GM18517 (cell line): Measurements from ENCODE around the gene ANKS6.
"Not testable (repeated sequence)": the region's sequence is repeated elsewhere in the genome, so short reads cannot be mapped to it uniquely, and the experiment has no call there.

ENCODE experiments used
- ATAC-seq: cut with Tn5 transposase; IDR thresholded peaks from one replicate; pipeline ENCODE4 v1.9.1; 2021; ENCODE audit warnings: mild to moderate bottlenecking, moderate library complexity; ENCODE audit not compliant: unreplicated experiment

ANKS6 gene

GRCh38 chr9:98708103-98708932 is 88.0 kb downstream of the ANKS6 start:
- ATAC-seq: no peak

- ATAC-seq: no peak
These were observed 88.9 kb downstream of the ANKS6 start for GRCh38 chr9:98707166-98708102.

GRCh38 chr9:98706651-98707165 is 89.6 kb downstream of the ANKS6 start:
- no peak for ATAC-seq

GRCh38 chr9:98702835-98703380 is 93.4 kb downstream of the ANKS6 start:
- no peak for ATAC-seq

- no peak for ATAC-seq
These were observed 94.0 kb downstream of the ANKS6 start for GRCh38 chr9:98702340-98702739.

- no peak for ATAC-seq
These were observed 94.8 kb downstream of the ANKS6 start for GRCh38 chr9:98701576-98701975.

GRCh38 chr9:98700801-98701200 is 95.6 kb downstream of the ANKS6 start:
- ATAC-seq: no peak

- ATAC-seq: no peak
These were observed 97.5 kb downstream of the ANKS6 start for GRCh38 chr9:98698856-98699255.

- ATAC-seq: no peak
These were observed 101.4 kb downstream of the ANKS6 start for GRCh38 chr9:98694943-98695342.

- no peak for ATAC-seq
These were observed 104.0 kb downstream of the ANKS6 start for GRCh38 chr9:98692392-98692791.

GRCh38 chr9:98691890-98692289 is 104.5 kb downstream of the ANKS6 start:
- no peak for ATAC-seq

- ATAC-seq: no peak
These were observed 105.7 kb downstream of the ANKS6 start for GRCh38 chr9:98690686-98691085.

GRCh38 chr9:98688710-98689495 is 107.5 kb downstream of the ANKS6 start:
- ATAC-seq: no peak

GRCh38 chr9:98687911-98688310 is 108.4 kb downstream of the ANKS6 start:
- ATAC-seq: no peak

- no peak for ATAC-seq
These were observed 109.1 kb downstream of the ANKS6 start for GRCh38 chr9:98686961-98687855.

- not testable (repeated sequence) for ATAC-seq
These were observed 111.5 kb downstream of the ANKS6 start for GRCh38 chr9:98684816-98685215.
